H9 (cell line): ENCODE measurements around the gene PARM1. TPM values are rescaled to one million over a fixed set of nuclear protein-coding genes. Genes with fewer than 3 reads are reported as not detected.

Experiments
- DNase-seq: peaks from one replicate; pipeline ENCODE4 v3.0.0-alpha.2; 2017
- H2AFZ ChIP-seq: one replicate; pipeline ENCODE4 v1.6.1; 2013; ENCODE audit warnings: mild to moderate bottlenecking, low read length, control low read depth, moderate library complexity
- H2AK5ac ChIP-seq: 2 replicates; pipeline ENCODE4 v1.6.1; 2013; ENCODE audit warnings: low read length, control low read depth, mixed read lengths; ENCODE audit not compliant: insufficient read length
- H2BK120ac ChIP-seq: one replicate; pipeline ENCODE4 v1.6.1; 2013; ENCODE audit warnings: low read depth, mild to moderate bottlenecking, low read length, control low read depth, inconsistent platforms; ENCODE audit not compliant: poor library complexity, severe bottlenecking
- H2BK12ac ChIP-seq: 2 replicates; pipeline ENCODE4 v1.6.1; 2013; ENCODE audit warnings: low read length, control low read depth, mixed read lengths, low read depth; ENCODE audit not compliant: insufficient read length
- H2BK15ac ChIP-seq: 2 replicates; pipeline ENCODE4 v1.6.1; 2013; ENCODE audit warnings: low read depth, low read length, control low read depth
- H2BK20ac ChIP-seq: one replicate; pipeline ENCODE4 v1.6.1; 2013; ENCODE audit warnings: low read depth, mild to moderate bottlenecking, low read length, control low read depth, inconsistent platforms; ENCODE audit not compliant: poor library complexity, severe bottlenecking
- H2BK5ac ChIP-seq: 2 replicates; pipeline ENCODE4 v1.6.1; 2013; ENCODE audit warnings: low read length, control low read depth, mixed read lengths; ENCODE audit not compliant: insufficient read length
- H3K14ac ChIP-seq: 2 replicates; pipeline ENCODE4 v1.6.1; 2013; ENCODE audit warnings: low read length, control low read depth; ENCODE audit not compliant: insufficient read depth
- H3K18ac ChIP-seq: 2 replicates; pipeline ENCODE4 v1.6.1; 2013; ENCODE audit warnings: low read depth, mild to moderate bottlenecking, mixed read lengths, low read length, control low read depth; ENCODE audit not compliant: insufficient read length
- H3K23ac ChIP-seq: 2 replicates; pipeline ENCODE4 v1.6.1; 2013; ENCODE audit warnings: low read length, control low read depth, mixed read lengths, low read depth; ENCODE audit not compliant: insufficient read length
- H3K23me2 ChIP-seq: 2 replicates; pipeline ENCODE4 v1.6.1; 2013; ENCODE audit warnings: low read depth, mild to moderate bottlenecking, mixed read lengths, low read length, control low read depth; ENCODE audit not compliant: insufficient read length, poor library complexity, severe bottlenecking
- H3K27ac ChIP-seq: 2 replicates; pipeline ENCODE4 v1.5.1; 2013; ENCODE audit warnings: low read length, control low read depth, mixed read lengths, low read depth; ENCODE audit not compliant: insufficient read length
- H3K27me3 ChIP-seq: 2 replicates; pipeline ENCODE4 v1.6.1; 2013; ENCODE audit warnings: low read length, control low read depth, inconsistent platforms; ENCODE audit not compliant: insufficient read depth
- H3K4ac ChIP-seq: 2 replicates; pipeline ENCODE4 v1.6.1; 2013; ENCODE audit warnings: low read depth, mild to moderate bottlenecking, control low read depth, inconsistent platforms, low read length, moderate library complexity
- H3K4me1 ChIP-seq: 2 replicates; pipeline ENCODE4 v1.6.1; 2013; ENCODE audit warnings: low read length, control low read depth, inconsistent platforms; ENCODE audit not compliant: insufficient read depth
- H3K4me2 ChIP-seq: 2 replicates; pipeline ENCODE4 v1.6.1; 2013; ENCODE audit warnings: low read length, control low read depth, mixed read lengths; ENCODE audit not compliant: insufficient read length, insufficient read depth
- H3K56ac ChIP-seq: 2 replicates; pipeline ENCODE4 v1.6.1; 2013; ENCODE audit warnings: low read depth, mild to moderate bottlenecking, mixed read lengths, low read length, control low read depth; ENCODE audit not compliant: insufficient read length
- H3K79me1 ChIP-seq: 2 replicates; pipeline ENCODE4 v1.6.1; 2013; ENCODE audit warnings: low read depth, mild to moderate bottlenecking, moderate library complexity, low read length, control low read depth, inconsistent platforms; ENCODE audit not compliant: insufficient read depth, poor library complexity, severe bottlenecking
- H3K79me2 ChIP-seq: 2 replicates; pipeline ENCODE4 v1.6.1; 2013; ENCODE audit warnings: low read length, control low read depth, inconsistent platforms; ENCODE audit not compliant: insufficient read depth
- H3K9ac ChIP-seq: 2 replicates; pipeline ENCODE4 v1.6.1; 2013; ENCODE audit warnings: low read length, control low read depth, mixed read lengths; ENCODE audit not compliant: insufficient read length; ENCODE audit errors: extremely low read depth
- H3K9me3 ChIP-seq: one replicate; pipeline ENCODE4 v1.6.1; 2013; ENCODE audit warnings: low read depth, low read length, inconsistent platforms; ENCODE audit not compliant: control insufficient read depth
- H3T11ph ChIP-seq: one replicate; pipeline ENCODE4 v1.6.1; 2013; ENCODE audit warnings: mild to moderate bottlenecking, low read length, control low read depth, inconsistent platforms
- H4K20me1 ChIP-seq: one replicate; pipeline ENCODE4 v1.6.1; 2013; ENCODE audit not compliant: control insufficient read depth, insufficient read length, insufficient read depth
- H4K5ac ChIP-seq: 2 replicates; pipeline ENCODE4 v1.6.1; 2013; ENCODE audit warnings: low read depth, mild to moderate bottlenecking, mixed read lengths, low read length, control low read depth; ENCODE audit not compliant: insufficient read length
- H4K8ac ChIP-seq: replicated peaks from 2 replicates; pipeline ENCODE4 v1.6.1; 2013; ENCODE audit warnings: low read length, control low read depth, mixed read lengths, low read depth; ENCODE audit not compliant: insufficient read length
- H4K91ac ChIP-seq: 2 replicates; pipeline ENCODE4 v1.6.1; 2013; ENCODE audit warnings: low read depth, mild to moderate bottlenecking, moderate library complexity, mixed read lengths, low read length, control low read depth; ENCODE audit not compliant: insufficient read length
- H3K27ac Mint-ChIP-seq, 3 experiments: 2 replicates in 2 of 3; 3 replicates in 1 of 3; pipeline ENCODE4 v1.8.0; 2020 to 2021; ENCODE audit warnings: mixed read lengths in 3 of 3, mild to moderate bottlenecking in 1 of 3, moderate library complexity in 1 of 3
- H3K27me3 Mint-ChIP-seq: 2 replicates; pipeline ENCODE4 v1.8.0; 2021; ENCODE audit warnings: low read depth, mild to moderate bottlenecking, moderate library complexity, mixed read lengths
- H3K36me3 Mint-ChIP-seq, 3 experiments: 2 replicates in 2 of 3; 3 replicates in 1 of 3; pipeline ENCODE4 v1.8.0; 2020 to 2021; ENCODE audit warnings: low read depth in 3 of 3, mixed read lengths in 3 of 3; ENCODE audit not compliant: insufficient read depth in 1 of 3
- H3K4me1 Mint-ChIP-seq, 2 experiments: 2 replicates each; pipeline ENCODE4 v1.8.0; 2020; ENCODE audit warnings: mixed read lengths in 2 of 2
- H3K4me3 Mint-ChIP-seq, 2 experiments: 2 replicates in 1 of 2; 3 replicates in 1 of 2; pipeline ENCODE4 v1.8.0; 2020 to 2021; ENCODE audit warnings: mild to moderate bottlenecking in 2 of 2, mixed read lengths in 2 of 2, moderate library complexity in 1 of 2
- H3K9me3 Mint-ChIP-seq, 2 experiments: 2 replicates in 1 of 2; 3 replicates in 1 of 2; pipeline ENCODE4 v1.8.0; 2020; ENCODE audit warnings: mild to moderate bottlenecking in 2 of 2, mixed read lengths in 2 of 2, moderate library complexity in 1 of 2
- WGBS: extraction: QIAGEN DNeasy Blood & Tissue Kit; methylation state at CpG from one replicate; pipeline ENCODE4 v1.1.7; 2013; ENCODE audit warnings: missing lambda C conversion rate, low lambda C conversion rate, mixed read lengths; ENCODE audit not compliant: insufficient read length; ENCODE audit errors: extremely low coverage; 5-methylcytosine and 5-hydroxymethylcytosine counted together
- total RNA-seq: library from RNA; stranded (reverse); gene quantifications from 2 replicates; pipeline ENCODE4 v1.2.1, GENCODE V29; 2021
- TF ChIP-seq, protein P1 (sequence below): fragments of 200-600 bp; sonication (generic); conservative IDR thresholded peaks from 3 replicates; pipeline ENCODE4 v1.8.0; 2021; ENCODE audit warnings: antibody characterized with exemption, mild to moderate bottlenecking

Gene PARM1
- total RNA-seq, 1 experiment from 2014 or later: 2.0 TPM

DNA sequence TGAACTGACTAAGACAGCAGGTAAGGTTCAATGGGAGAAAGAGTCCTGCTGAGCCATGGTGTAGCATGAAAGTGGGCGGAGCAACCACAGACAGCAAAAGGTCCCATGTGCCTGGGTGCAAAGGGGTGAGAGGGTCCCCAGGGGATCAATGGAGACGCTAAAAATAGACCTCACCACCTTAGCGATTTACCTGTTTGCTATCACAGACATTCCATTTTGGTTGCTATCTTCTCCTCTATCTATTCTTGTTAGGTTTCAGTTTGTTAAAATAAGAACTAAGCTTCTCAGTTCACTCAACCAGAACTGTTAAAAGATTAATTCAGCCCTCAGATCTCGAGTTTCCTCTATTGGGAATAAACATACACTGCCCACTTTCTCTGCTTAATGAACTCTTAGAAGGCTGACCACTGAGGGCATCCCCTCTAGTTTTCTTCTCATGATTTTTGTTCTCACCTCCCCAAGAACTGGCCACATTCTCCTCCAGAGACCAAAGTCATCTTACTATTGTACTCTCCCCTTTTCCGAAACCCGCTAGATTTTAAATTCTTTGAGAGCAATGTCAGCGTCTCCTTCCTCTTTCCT lies 136.7 kb downstream of the PARM1 start:
- H3K27me3 Mint-ChIP-seq: no peaks in the 10 kb centered on the region
- H3K9me3 Mint-ChIP-seq: no peaks in the 10 kb centered on the region; a peak in 1 of 5 replicates
- Histone ChIP-seq H2AFZ (no peak overlapping the region), H3K23ac (no peak overlapping the region), H2BK12ac (no peak overlapping the region), H4K5ac (no peak overlapping the region), H3K79me2 (no peaks in the 10 kb centered on the region), H2AK5ac (no peak overlapping the region), H2BK20ac (no peak overlapping the region), H3K27me3 (no peaks in the 10 kb centered on the region), H3K79me1 (no peaks in the 10 kb centered on the region), H2BK5ac (no peak overlapping the region), H3K9ac (no peak overlapping the region), H4K91ac (no peak overlapping the region), H4K20me1 (no peaks in the 10 kb centered on the region), H3K23me2 (no peaks in the 10 kb centered on the region), H3K4me2 (no peak overlapping the region), H3K4ac (no peak overlapping the region), H3K18ac (no peak overlapping the region), H4K8ac (no peak overlapping the region), H3K14ac (no peak overlapping the region), H3T11ph (no peak overlapping the region), H2BK120ac (no peak overlapping the region), H3K56ac (no peak overlapping the region), H3K9me3 (no peaks in the 10 kb centered on the region), H2BK15ac (no peak overlapping the region), H3K4me1 (no peaks in the 10 kb centered on the region), H3K27ac (no peak overlapping the region)
- DNase-seq: no peak
- H3K27ac Mint-ChIP-seq: no peak overlapping the region
- no CpG with 5 or more reads among the region's 7 CpGs for WGBS
- H3K4me3 Mint-ChIP-seq: no peak overlapping the region
- TF ChIP-seq, protein P1, sequence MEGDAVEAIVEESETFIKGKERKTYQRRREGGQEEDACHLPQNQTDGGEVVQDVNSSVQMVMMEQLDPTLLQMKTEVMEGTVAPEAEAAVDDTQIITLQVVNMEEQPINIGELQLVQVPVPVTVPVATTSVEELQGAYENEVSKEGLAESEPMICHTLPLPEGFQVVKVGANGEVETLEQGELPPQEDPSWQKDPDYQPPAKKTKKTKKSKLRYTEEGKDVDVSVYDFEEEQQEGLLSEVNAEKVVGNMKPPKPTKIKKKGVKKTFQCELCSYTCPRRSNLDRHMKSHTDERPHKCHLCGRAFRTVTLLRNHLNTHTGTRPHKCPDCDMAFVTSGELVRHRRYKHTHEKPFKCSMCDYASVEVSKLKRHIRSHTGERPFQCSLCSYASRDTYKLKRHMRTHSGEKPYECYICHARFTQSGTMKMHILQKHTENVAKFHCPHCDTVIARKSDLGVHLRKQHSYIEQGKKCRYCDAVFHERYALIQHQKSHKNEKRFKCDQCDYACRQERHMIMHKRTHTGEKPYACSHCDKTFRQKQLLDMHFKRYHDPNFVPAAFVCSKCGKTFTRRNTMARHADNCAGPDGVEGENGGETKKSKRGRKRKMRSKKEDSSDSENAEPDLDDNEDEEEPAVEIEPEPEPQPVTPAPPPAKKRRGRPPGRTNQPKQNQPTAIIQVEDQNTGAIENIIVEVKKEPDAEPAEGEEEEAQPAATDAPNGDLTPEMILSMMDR: no peak
- 0 out of 4 replicates have a peak, but pooled peaks cover 0 to 2% of the 10 kb centered on the region in 2 experiments for H3K4me1 Mint-ChIP-seq
- no peaks in the 10 kb centered on the region for H3K36me3 Mint-ChIP-seq
